NCI-H345 treated with DMSO at 0.1 percent for 48 hours (cell line): ENCODE data around the gene KRTAP4-6.
"Not testable (repeated sequence)": the region's sequence is repeated elsewhere in the genome, so short reads cannot be mapped to it uniquely, and the experiment has no call there.

Experiments used
- DNase-seq: peaks from one replicate; lab custom pipeline; 2025; ENCODE audit not compliant: unreplicated experiment; lab: John Stamatoyannopoulos, UW

The KRTAP4-6 gene

GRCh38 chr17:41107941-41108450, 32.3 kb downstream of the KRTAP4-6 start:
- DNase-seq, result no peak

GRCh38 chr17:41105347-41105746, 35.0 kb downstream of the KRTAP4-6 start, which contains the start of gene KRTAP4-9:
Gene KRTAP4-9, plus strand, starts transcription at chr17:41105389. Its CDS starts 0 bp downstream, at chr17:41105389.
- not testable (repeated sequence) for DNase-seq

DNA sequence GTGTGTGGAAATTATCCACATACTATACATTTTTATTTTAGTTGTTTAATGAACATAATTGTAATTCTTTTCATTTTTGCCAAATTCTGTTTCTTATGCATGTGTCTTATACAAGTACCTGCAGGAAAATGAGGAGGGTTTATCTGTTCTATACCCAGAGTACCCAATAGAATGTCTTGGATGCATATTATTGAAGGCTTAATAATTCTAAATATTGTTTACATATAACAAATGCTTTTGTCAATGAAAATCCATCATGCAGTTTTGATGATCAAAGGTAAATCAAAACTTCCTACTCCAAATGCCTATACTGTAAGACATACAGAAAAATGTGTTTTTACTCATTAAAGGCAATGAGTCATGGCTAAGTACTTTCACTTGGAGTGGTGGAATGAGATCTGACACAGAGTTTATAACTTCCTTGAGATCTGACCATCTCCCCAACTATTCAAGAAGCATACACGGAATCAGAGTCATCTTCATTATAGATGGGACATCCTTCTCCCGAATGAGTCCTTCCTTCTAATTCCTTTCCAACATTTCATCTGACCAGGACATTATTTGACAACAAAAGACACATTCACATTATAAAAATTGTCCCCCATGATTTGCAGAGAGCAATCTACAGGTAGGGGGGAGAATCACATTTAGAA, 35.8 kb downstream of the KRTAP4-6 start:
- DNase-seq, result not testable (repeated sequence)

DNA sequence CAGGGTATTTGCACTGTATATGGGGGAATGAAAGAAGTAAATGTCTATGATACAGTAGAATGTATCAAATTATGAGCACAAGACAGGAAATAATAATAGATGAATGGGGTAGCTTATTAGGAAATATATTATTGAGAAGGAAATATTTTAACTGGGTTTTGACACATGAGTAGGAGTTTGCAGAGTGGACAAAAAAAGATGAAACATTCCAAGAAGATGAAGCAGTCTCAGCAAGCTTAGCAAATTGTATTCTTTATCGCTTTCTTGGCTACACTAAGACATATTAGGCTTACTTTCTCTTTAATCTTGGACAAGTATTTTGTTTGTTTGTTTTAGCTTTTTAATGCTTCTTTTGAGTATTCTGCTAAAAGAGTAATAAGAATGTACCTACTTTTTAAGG, 36.4 kb downstream of the KRTAP4-6 start:
- DNase-seq, result no peak

DNA sequence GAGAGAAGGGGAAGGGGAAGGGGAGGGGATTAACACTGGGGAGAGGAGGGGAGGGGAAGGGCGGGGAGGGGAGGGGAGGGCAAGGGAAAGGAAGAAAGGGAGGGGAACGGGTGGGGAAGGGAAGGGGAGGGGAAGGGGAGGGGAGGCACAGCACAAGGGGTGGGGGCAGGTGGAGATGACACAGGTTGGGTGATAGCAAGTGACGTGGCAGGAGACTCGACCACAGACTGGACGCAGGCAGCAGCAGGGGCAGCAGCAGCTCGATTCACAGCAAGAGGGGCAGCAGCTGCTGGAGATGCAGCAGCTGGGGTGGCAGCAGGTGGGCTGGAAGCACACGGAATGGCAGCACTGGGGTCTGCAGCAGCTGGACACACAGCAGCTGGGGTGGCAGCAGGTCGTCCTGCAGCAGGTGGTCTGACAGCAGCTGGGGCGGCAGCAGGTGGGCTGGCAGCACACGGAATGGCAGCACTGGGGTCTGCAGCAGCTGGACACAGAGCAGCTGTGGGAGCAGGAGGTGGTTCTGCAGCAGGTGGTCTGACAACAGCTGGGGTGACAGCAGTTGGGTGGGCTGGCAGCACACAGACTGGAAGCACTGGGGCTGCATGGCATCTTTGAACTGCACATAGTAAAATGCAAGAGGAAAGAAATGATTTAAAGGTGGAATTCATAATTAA, 38.6 kb downstream of the KRTAP4-6 start, which contains the start of gene KRTAP4-16:
TSS of gene KRTAP4-16 (minus strand) at position 624 of the 674 bp plus-strand sequence. CDS start at position 624, 0 bp downstream.
- no peak for DNase-seq

DNA sequence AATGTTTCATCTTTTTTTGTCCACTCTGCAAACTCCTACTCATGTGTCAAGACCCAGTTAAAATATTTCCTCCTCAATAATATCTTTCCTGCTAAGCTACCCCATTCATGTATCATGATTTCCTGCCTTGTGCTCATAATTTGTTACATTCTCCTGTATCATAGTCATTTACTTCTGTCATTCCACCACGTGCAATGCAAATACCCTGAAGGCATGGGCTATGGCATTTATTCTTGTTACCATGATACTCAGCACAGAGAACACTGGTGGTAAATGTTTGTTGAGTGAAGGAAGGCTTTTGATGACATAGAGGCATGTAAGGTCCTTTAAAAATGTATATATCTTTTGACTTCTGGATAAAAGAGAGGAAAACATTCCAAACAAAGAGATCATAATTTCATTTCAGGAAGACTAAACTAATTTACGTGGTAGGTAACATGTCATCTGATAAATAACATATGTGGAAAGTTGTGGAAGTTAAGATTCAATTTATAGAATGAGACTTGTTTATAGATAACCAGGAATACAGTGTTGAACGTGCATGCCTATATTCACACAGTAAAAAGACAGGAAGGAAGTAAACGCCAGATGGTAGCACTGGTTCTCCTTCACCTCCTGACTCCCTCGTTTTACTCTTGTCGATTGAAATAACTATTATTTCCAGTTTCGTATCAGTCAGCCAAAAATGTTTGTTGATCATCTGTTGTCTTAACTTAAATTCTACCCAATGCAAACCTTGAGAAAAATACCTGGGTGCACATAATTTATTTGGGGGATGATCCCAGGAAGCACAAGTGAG, 40.5 kb downstream of the KRTAP4-6 start:
- DNase-seq, result not testable (repeated sequence)

DNA sequence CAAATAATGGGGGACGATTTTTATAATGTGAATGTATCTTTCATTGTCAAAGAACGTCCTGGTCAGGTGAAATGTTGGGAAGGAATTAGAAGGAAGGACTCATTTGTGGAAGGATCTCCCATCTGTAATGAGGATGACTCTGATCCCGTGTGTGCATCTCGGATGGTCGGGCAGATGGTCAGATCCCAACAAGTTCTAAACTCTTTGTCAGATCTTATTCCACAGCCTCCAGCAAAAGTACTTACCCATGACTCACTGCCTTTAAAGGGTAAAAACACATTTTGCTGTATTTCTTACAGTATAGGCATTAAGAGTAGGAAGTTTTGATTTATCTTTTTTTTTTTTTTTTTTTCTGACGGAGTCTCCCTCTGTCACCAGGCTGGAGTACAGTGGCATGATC, 41.9 kb downstream of the KRTAP4-6 start:
- DNase-seq, result no peak

- no peak for DNase-seq
Observed at GRCh38 chr17:41098042-41098441, 42.3 kb downstream of the KRTAP4-6 start, which contains the start of gene KRTAP4-8. Gene KRTAP4-8, minus strand, starts transcription at chr17:41098142. Its CDS starts 58 bp downstream, at chr17:41098084.

GRCh38 chr17:41096055-41096454, 44.3 kb downstream of the KRTAP4-6 start:
- DNase-seq, result no peak
